ENCODE results near the gene ITGB2.

The ITGB2 gene

DNA sequence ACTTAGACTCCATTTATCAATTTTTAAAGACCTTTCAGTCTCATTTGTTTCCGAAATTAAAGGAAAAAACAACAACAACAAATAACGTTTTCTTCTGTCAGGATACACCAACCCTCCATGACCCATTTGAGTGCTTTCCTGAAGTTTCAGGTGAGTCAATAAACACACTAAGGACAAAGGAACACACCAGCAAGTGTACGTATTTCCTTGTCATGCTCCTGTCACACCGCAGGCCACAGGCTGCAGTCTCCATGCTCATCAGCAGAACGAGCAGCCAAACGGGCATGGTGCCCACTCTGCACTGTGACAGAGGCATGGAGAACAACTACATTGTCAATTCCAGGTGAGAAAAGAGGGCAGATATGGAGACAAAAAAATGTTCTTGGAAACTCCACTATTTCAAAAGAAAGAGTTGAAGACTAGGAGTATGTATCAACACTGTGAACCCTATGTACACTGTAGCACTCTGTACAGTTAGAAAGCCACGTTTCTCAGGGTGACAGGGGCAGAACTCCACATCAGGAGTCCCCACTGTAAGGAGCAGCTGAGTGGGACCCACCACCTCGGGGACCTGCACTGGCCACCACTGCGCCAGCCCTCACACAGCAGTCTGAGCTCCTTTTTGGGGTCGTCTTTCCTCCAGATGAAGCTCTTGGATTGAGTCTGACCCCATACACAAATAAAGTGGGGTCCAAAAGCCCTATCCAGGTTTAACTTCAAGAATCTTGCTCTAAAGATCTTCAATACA lies 49.8 kb downstream of the ITGB2 start:
- Histone ChIP-seq H2BK5ac (ENCODE audit: low read depth, low read length, poor library complexity) (peak overlapping the region; percentile 33), H3K79me1 (ENCODE audit: low read length) (peaks cover 46% of the 10 kb centered on the region), H3K79me2 (ENCODE audit: control insufficient read depth, insufficient read depth, low read length, poor library complexity) (peaks cover 47% of the 10 kb centered on the region), H3K4me1 (ENCODE audit: control insufficient read depth in 1 of 2, insufficient read depth in 2 of 2, low read length in 2 of 2) (peaks cover 44 to 54% of the 10 kb centered on the region in 2 experiments), H2BK120ac (ENCODE audit: insufficient read depth, low read length, poor library complexity) (no peak overlapping the region), H3K27me3 (ENCODE audit: insufficient read depth, low read length) (no peaks in the 10 kb centered on the region), H2BK12ac (ENCODE audit: low read length) (peak overlapping the region; percentile 16), H4K8ac (ENCODE audit: low read depth, low read length) (no peak overlapping the region), H3K4ac (ENCODE audit: low read depth, low read length) (peak overlapping the region; percentile 94), H3K9ac (ENCODE audit: low read length) (no peak overlapping the region), H3K9me3 (ENCODE audit: insufficient read depth, low read depth, low read length) (no peaks in the 10 kb centered on the region), H3K36me3 (ENCODE audit: control insufficient read depth in 1 of 2, insufficient read depth in 2 of 2, low read length in 2 of 2) (peaks cover 4% of the 10 kb centered on the region in 2 experiments), H3K23ac (ENCODE audit: low read length) (no peak overlapping the region), H2AK5ac (ENCODE audit: low read length) (peak overlapping the region; percentile 19), H3K4me2 (ENCODE audit: low read length) (peak overlapping the region; percentile 46), H2AFZ (ENCODE audit: insufficient read depth, low read length, poor library complexity) (no peak overlapping the region), H3K27ac (ENCODE audit: low read depth, low read length) (peak overlapping the region; percentile 64), H3K14ac (ENCODE audit: low read length) (peak overlapping the region; percentile 23), H3K18ac (ENCODE audit: low read length) (peak overlapping the region; percentile 26), H4K12ac (ENCODE audit: low read depth, low read length) (no peak overlapping the region), H3K4me3 (ENCODE audit: low read depth, low read length) (no peak overlapping the region), H4K91ac (ENCODE audit: low read depth, low read length) (peak overlapping the region; percentile 40)
- WGBS (ENCODE audit: extremely low coverage, insufficient coverage, insufficient read length) = no CpG with 5 or more reads among the region's 10 CpGs
- DNase-seq = peak in 1 of 2 donors; percentile 49

DNA sequence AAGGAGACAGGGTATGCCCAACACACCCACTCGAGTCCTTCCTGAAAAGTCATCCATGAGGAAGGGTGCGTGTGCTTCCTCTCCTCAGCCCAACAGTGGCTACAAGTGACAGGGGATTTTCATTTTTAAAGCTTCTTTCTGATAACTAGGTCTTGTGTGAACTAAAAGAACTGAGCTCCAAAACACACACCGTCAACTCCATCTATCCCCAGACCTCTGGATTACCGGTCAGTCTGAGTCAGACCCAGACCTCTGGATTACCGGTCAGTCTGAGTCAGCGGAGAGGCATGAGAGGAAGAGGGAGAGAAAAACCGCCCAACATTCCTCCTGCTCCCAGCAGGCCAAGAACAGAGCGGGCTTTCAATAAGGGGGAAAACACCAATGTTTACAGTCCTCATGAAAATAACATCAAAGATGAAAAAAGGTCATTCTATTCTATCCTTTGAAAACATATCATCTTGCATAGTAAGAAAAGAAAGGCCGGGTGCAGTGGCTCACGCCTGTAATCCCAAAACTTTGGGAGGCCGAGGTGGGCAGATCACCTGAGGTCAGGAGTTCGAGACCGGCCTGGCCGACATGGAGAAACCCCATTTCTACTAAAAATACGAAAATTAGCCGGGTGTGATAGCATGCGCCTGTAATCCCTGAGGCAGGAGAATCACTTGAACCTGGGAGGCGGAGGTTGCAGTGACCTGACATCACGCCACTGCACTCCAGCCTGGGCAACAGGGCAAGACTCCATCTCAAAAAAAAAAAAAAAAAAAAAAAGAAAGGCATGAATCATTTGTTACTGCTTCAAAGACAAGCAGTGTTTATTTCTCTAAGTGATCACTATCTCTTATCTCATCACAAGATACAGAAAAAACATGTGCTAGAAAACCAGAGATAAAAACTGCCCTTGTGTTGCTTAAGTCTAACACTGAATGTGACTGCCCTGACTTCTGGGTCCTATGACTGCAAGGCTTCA lies 50.6 kb downstream of the ITGB2 start:
- Histone ChIP-seq H3K36me3 (ENCODE audit: control insufficient read depth in 1 of 2, insufficient read depth in 2 of 2, low read length in 2 of 2) (peaks cover 11 to 13% of the 10 kb centered on the region in 2 experiments), H3K79me2 (ENCODE audit: control insufficient read depth, insufficient read depth, low read length, poor library complexity) (peaks cover 52% of the 10 kb centered on the region), H3K4me1 (ENCODE audit: control insufficient read depth in 1 of 2, insufficient read depth in 2 of 2, low read length in 2 of 2) (peaks cover 44 to 55% of the 10 kb centered on the region in 2 experiments), H4K91ac (ENCODE audit: low read depth, low read length) (peak overlapping the region; percentile 66), H2BK120ac (ENCODE audit: insufficient read depth, low read length, poor library complexity) (peak overlapping the region; percentile 60), H3K27ac (ENCODE audit: low read depth, low read length) (peak overlapping the region; percentile 93), H3K4me3 (ENCODE audit: low read depth, low read length) (no peak overlapping the region), H3K4me2 (ENCODE audit: low read length) (peak overlapping the region; percentile 57), H3K9ac (ENCODE audit: low read length) (no peak overlapping the region), H3K23ac (ENCODE audit: low read length) (no peak overlapping the region), H2BK5ac (ENCODE audit: low read depth, low read length, poor library complexity) (peak overlapping the region; percentile 81), H3K14ac (ENCODE audit: low read length) (peak overlapping the region; percentile 76), H4K8ac (ENCODE audit: low read depth, low read length) (peak overlapping the region; percentile 21), H3K79me1 (ENCODE audit: low read length) (peaks cover 46% of the 10 kb centered on the region), H3K18ac (ENCODE audit: low read length) (peak overlapping the region; percentile 74), H2AK5ac (ENCODE audit: low read length) (peak overlapping the region; percentile 60), H3K27me3 (ENCODE audit: insufficient read depth, low read length) (no peaks in the 10 kb centered on the region), H4K12ac (ENCODE audit: low read depth, low read length) (no peak overlapping the region), H2AFZ (ENCODE audit: insufficient read depth, low read length, poor library complexity) (no peak overlapping the region), H2BK12ac (ENCODE audit: low read length) (peak overlapping the region; percentile 81), H3K9me3 (ENCODE audit: insufficient read depth, low read depth, low read length) (no peaks in the 10 kb centered on the region), H3K4ac (ENCODE audit: low read depth, low read length) (no peak overlapping the region)
- peak; percentile 94 to 95 for DNase-seq
- no CpG with 5 or more reads among the region's 19 CpGs for WGBS (ENCODE audit: extremely low coverage, insufficient coverage, insufficient read length)

- Histone ChIP-seq H4K12ac (ENCODE audit: low read depth, low read length) (no peak overlapping the region), H4K8ac (ENCODE audit: low read depth, low read length) (no peak overlapping the region), H3K79me2 (ENCODE audit: control insufficient read depth, insufficient read depth, low read length, poor library complexity) (peaks cover 55% of the 10 kb centered on the region), H2AK5ac (ENCODE audit: low read length) (no peak overlapping the region), H4K91ac (ENCODE audit: low read depth, low read length) (no peak overlapping the region), H3K18ac (ENCODE audit: low read length) (peak overlapping the region; percentile 22), H2AFZ (ENCODE audit: insufficient read depth, low read length, poor library complexity) (peak overlapping the region; percentile 34), H3K4me3 (ENCODE audit: low read depth, low read length) (no peak overlapping the region), H2BK5ac (ENCODE audit: low read depth, low read length, poor library complexity) (no peak overlapping the region), H3K9ac (ENCODE audit: low read length) (no peak overlapping the region), H3K14ac (ENCODE audit: low read length) (peak overlapping the region; percentile 32), H3K4me1 (ENCODE audit: control insufficient read depth in 1 of 2, insufficient read depth in 2 of 2, low read length in 2 of 2) (peaks cover 42 to 46% of the 10 kb centered on the region in 2 experiments), H3K79me1 (ENCODE audit: low read length) (peaks cover 35% of the 10 kb centered on the region), H3K9me3 (ENCODE audit: insufficient read depth, low read depth, low read length) (no peaks in the 10 kb centered on the region), H3K27ac (ENCODE audit: low read depth, low read length) (no peak overlapping the region), H2BK120ac (ENCODE audit: insufficient read depth, low read length, poor library complexity) (no peak overlapping the region), H3K36me3 (ENCODE audit: control insufficient read depth in 1 of 2, insufficient read depth in 2 of 2, low read length in 2 of 2) (peaks cover 22 to 25% of the 10 kb centered on the region in 2 experiments), H3K4ac (ENCODE audit: low read depth, low read length) (peak overlapping the region; percentile 99), H3K27me3 (ENCODE audit: insufficient read depth, low read length) (no peaks in the 10 kb centered on the region), H3K23ac (ENCODE audit: low read length) (no peak overlapping the region), H3K4me2 (ENCODE audit: low read length) (no peak overlapping the region), H2BK12ac (ENCODE audit: low read length) (peak overlapping the region; percentile 72)
- peak in 1 of 2 donors; percentile 15 for DNase-seq
- no CpG with 5 or more reads among the region's 7 CpGs for WGBS (ENCODE audit: extremely low coverage, insufficient coverage, insufficient read length)
These were observed 52.0 kb downstream of the ITGB2 start for GRCh38 chr21:44868707-44869106.

- H3K9me3 ChIP-seq (ENCODE audit: insufficient read depth, low read depth, low read length) = no peaks in the 10 kb centered on the region
- H3K79me2 ChIP-seq (ENCODE audit: control insufficient read depth, insufficient read depth, low read length, poor library complexity) = peaks cover 55% of the 10 kb centered on the region
- peak overlapping the region; percentile 13 for H4K8ac ChIP-seq (ENCODE audit: low read depth, low read length)
- H3K14ac ChIP-seq (ENCODE audit: low read length) = peak overlapping the region; percentile 47
- WGBS (ENCODE audit: extremely low coverage, insufficient coverage, insufficient read length) = no CpG with 5 or more reads among the region's 12 CpGs
- peaks cover 42 to 46% of the 10 kb centered on the region in 2 experiments for H3K4me1 ChIP-seq (ENCODE audit: control insufficient read depth in 1 of 2, insufficient read depth in 2 of 2, low read length in 2 of 2)
- H3K4me3 ChIP-seq (ENCODE audit: low read depth, low read length) = no peak overlapping the region
- peak overlapping the region; percentile 40 for H2AFZ ChIP-seq (ENCODE audit: insufficient read depth, low read length, poor library complexity)
- H3K9ac ChIP-seq (ENCODE audit: low read length) = no peak overlapping the region
- no peak for DNase-seq
- H3K36me3 ChIP-seq (ENCODE audit: control insufficient read depth in 1 of 2, insufficient read depth in 2 of 2, low read length in 2 of 2) = peaks cover 28% of the 10 kb centered on the region in 2 experiments
- H4K12ac ChIP-seq (ENCODE audit: low read depth, low read length) = no peak overlapping the region
- H2BK12ac ChIP-seq (ENCODE audit: low read length) = peak overlapping the region; percentile 27
- peak overlapping the region; percentile 25 for H4K91ac ChIP-seq (ENCODE audit: low read depth, low read length)
- H3K23ac ChIP-seq (ENCODE audit: low read length) = no peak overlapping the region
- H3K27ac ChIP-seq (ENCODE audit: low read depth, low read length) = no peak overlapping the region
- H2BK5ac ChIP-seq (ENCODE audit: low read depth, low read length, poor library complexity) = no peak overlapping the region
- peak overlapping the region; percentile 19 for H3K18ac ChIP-seq (ENCODE audit: low read length)
- H3K4ac ChIP-seq (ENCODE audit: low read depth, low read length) = peak overlapping the region; percentile 99
- H2BK120ac ChIP-seq (ENCODE audit: insufficient read depth, low read length, poor library complexity) = no peak overlapping the region
- no peak overlapping the region for H3K4me2 ChIP-seq (ENCODE audit: low read length)
- no peaks in the 10 kb centered on the region for H3K27me3 ChIP-seq (ENCODE audit: insufficient read depth, low read length)
- H3K79me1 ChIP-seq (ENCODE audit: low read length) = peaks cover 32% of the 10 kb centered on the region
- H2AK5ac ChIP-seq (ENCODE audit: low read length) = no peak overlapping the region
These were observed 52.5 kb downstream of the ITGB2 start for GRCh38 chr21:44867999-44868700.
